Astrocyte of the hippocampus (primary cell): Measurements from ENCODE around the gene PARD3.

Experiments used
- DNase-seq: peaks from one replicate; pipeline ENCODE4 v3.0.0; 2011; ENCODE audit warnings: low read depth, low spot score

The PARD3 gene

GRCh38 chr10:34824870-34825269, 9.8 kb upstream of the PARD3 start:
- no peak for DNase-seq

GRCh38 chr10:34821587-34822585, 6.8 kb upstream of the PARD3 start:
- peak; percentile 48 for DNase-seq

- DNase-seq, result no peak
Measured at GRCh38 chr10:34817586-34817985, 2.5 kb upstream of the PARD3 start.

- no peak for DNase-seq
Measured at GRCh38 chr10:34817054-34817453, 2.0 kb upstream of the PARD3 start.

GRCh38 chr10:34816501-34817002, 1.5 kb upstream of the PARD3 start:
- peak; percentile 39 for DNase-seq

GRCh38 chr10:34816085-34816496, 995 bp upstream of the PARD3 start:
- DNase-seq, result no peak

- no peak for DNase-seq
Measured at GRCh38 chr10:34814913-34815184, 247 bp downstream of the PARD3 start.

- peak; percentile 76 for DNase-seq
Measured at GRCh38 chr10:34814223-34814912, 728 bp downstream of the PARD3 start.

GRCh38 chr10:34813626-34814222, 1.4 kb downstream of the PARD3 start:
- DNase-seq, result peak; percentile 72

- no peak for DNase-seq
Measured at GRCh38 chr10:34812771-34813170, 2.3 kb downstream of the PARD3 start.

- no peak for DNase-seq
Measured at GRCh38 chr10:34811968-34812514, 3.1 kb downstream of the PARD3 start.

GRCh38 chr10:34811126-34811967, 3.7 kb downstream of the PARD3 start:
- DNase-seq, result no peak

GRCh38 chr10:34809796-34810195, 5.3 kb downstream of the PARD3 start:
- no peak for DNase-seq

- DNase-seq, result peak; percentile 79
Measured at GRCh38 chr10:34808801-34809745, 6.0 kb downstream of the PARD3 start.

- no peak for DNase-seq
Measured at GRCh38 chr10:34808336-34808735, 6.8 kb downstream of the PARD3 start.

GRCh38 chr10:34804306-34804705, 10.8 kb downstream of the PARD3 start:
- DNase-seq, result no peak

- no peak for DNase-seq
Measured at GRCh38 chr10:34802692-34803091, 12.4 kb downstream of the PARD3 start.

- peak; percentile 66 for DNase-seq
Measured at GRCh38 chr10:34801097-34801733, 13.9 kb downstream of the PARD3 start.

GRCh38 chr10:34800624-34801023, 14.5 kb downstream of the PARD3 start:
- no peak for DNase-seq
